Esophagus muscularis mucosa (tissue), 4 donors: ENCODE results near the gene CFH. TPM values are rescaled to one million over a fixed set of nuclear protein-coding genes. Genes with fewer than 3 reads are reported as not detected.

ENCODE experiments used
- DNase-seq: peaks from one replicate; pipeline ENCODE4 v3.0.0-alpha.2; 2017; ENCODE audit errors: extremely low spot score
- H3K27ac ChIP-seq, 4 donors: fragments of 200-600 bp; sonication (generic); replicated peaks in 1 of 4; 1 replicate in 3 of 4; 2 replicates in 1 of 4; pipeline ENCODE4 v1.5.1; 2016 to 2019; ENCODE audit warnings: mild to moderate bottlenecking in 1 of 4
- H3K27me3 ChIP-seq, 4 donors: fragments of 200-600 bp; sonication (generic); one replicate each; pipeline versions ENCODE4 v1.5.1 to v1.6.0; 2016 to 2019
- H3K36me3 ChIP-seq, 4 donors: fragments of 200-600 bp; sonication (generic); one replicate each; pipeline ENCODE4 v1.5.1; 2016 to 2019
- H3K4me1 ChIP-seq, 4 donors: fragments of 200-600 bp; sonication (generic); one replicate each; pipeline ENCODE4 v1.5.1; 2016 to 2019
- H3K4me3 ChIP-seq, 4 donors: fragments of 200-600 bp; sonication (generic); 1 replicate in 2 of 4; 2 replicates in 2 of 4; pipeline ENCODE4 v1.5.1; 2016 to 2019; ENCODE audit warnings: mild to moderate bottlenecking in 4 of 4, moderate library complexity in 1 of 4
- H3K9me3 ChIP-seq, 4 donors: fragments of 200-600 bp; sonication (generic); 1 replicate in 3 of 4; 2 replicates in 1 of 4; pipeline ENCODE4 v1.5.1; 2016 to 2019
- EP300 ChIP-seq: sonication (generic); formaldehyde crosslinking; IDR thresholded peaks from one replicate; pipeline ENCODE4 v1.6.1; 2017; ENCODE audit warnings: antibody characterized with exemption
- POLR2A ChIP-seq: fragments of 450-650 bp; IDR thresholded peaks from one replicate; pipeline ENCODE4 v1.6.1; 2017; ENCODE audit warnings: antibody characterized with exemption, moderate library complexity, mild to moderate bottlenecking, low read depth
- POLR2AphosphoS5 ChIP-seq, 2 donors: sonication (generic); formaldehyde crosslinking; IDR thresholded peaks; one replicate each; pipeline ENCODE4 v1.6.1; 2017; ENCODE audit warnings: antibody characterized with exemption in 2 of 2
- WGBS: methylation state at CpG from one replicate; pipeline ENCODE4 v1.1.5; 2018; 5-methylcytosine and 5-hydroxymethylcytosine counted together
- intact Hi-C: fragments of 100-400 bp; cut with DNase I; formaldehyde crosslinking; loops from one replicate; pipeline ENCODE4 v1.15.1; 2023
- total RNA-seq, 4 donors: library from RNA; depleted of rRNA; stranded (reverse); fragments of >200 nt; gene quantifications; one replicate each; pipeline versions ENCODE4 v1.1.0 to v1.2.1, GENCODE V29; 2016
- TF ChIP-seq, protein P1 (sequence below), 3 experiments: fragments of 200-600 bp in 2 of 3; fragments of 450-650 bp in 1 of 3; sonication (generic) in 2 of 3; IDR thresholded peaks; one replicate each; pipeline ENCODE4 v1.5.1; 2017 to 2019; ENCODE audit warnings: antibody characterized with exemption in 3 of 3, mild to moderate bottlenecking in 2 of 3, moderate library complexity in 1 of 3

The CFH gene
- total RNA-seq, 4 donors from 2014 or later, result 36.1 to 63.8 (median 53.1) TPM

DNA sequence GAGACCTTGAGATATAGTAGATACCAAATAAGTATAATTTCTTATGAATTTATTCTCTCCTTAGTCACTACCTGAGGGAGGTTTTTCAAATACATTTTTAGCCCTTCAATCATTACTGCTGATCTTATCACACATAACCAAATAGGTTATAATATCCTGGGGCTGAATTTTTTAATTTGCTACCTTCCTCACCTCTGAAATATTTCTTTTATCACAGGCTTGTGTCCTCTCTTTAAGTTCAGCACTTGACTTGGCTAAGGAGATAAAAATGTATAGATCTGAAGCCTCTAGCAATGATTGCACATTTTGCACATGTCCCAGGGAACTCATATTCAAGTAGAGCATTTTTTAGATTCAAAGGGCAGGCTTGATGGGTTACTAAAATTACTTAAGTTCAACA is 23.1 kb downstream of the CFH start:
- H3K27me3 ChIP-seq, result no peaks in the 10 kb centered on the region
- peaks cover 0 to 6% (median 3%) of the 10 kb centered on the region in 4 donors for H3K36me3 ChIP-seq
- H3K27ac ChIP-seq, result no peak overlapping the region
- H3K9me3 ChIP-seq, result no peaks in the 10 kb centered on the region
- H3K4me3 ChIP-seq, result no peak overlapping the region
- intact Hi-C loops, result no loop called here
- no peaks in the 10 kb centered on the region for H3K4me1 ChIP-seq
- no peak for DNase-seq
- no peak for TF ChIP-seq POLR2A
- no peak for TF ChIP-seq POLR2AphosphoS5 (IDR thresholded peaks at IDR 0.05)
- TF ChIP-seq, protein P1, sequence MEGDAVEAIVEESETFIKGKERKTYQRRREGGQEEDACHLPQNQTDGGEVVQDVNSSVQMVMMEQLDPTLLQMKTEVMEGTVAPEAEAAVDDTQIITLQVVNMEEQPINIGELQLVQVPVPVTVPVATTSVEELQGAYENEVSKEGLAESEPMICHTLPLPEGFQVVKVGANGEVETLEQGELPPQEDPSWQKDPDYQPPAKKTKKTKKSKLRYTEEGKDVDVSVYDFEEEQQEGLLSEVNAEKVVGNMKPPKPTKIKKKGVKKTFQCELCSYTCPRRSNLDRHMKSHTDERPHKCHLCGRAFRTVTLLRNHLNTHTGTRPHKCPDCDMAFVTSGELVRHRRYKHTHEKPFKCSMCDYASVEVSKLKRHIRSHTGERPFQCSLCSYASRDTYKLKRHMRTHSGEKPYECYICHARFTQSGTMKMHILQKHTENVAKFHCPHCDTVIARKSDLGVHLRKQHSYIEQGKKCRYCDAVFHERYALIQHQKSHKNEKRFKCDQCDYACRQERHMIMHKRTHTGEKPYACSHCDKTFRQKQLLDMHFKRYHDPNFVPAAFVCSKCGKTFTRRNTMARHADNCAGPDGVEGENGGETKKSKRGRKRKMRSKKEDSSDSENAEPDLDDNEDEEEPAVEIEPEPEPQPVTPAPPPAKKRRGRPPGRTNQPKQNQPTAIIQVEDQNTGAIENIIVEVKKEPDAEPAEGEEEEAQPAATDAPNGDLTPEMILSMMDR (IDR thresholded peaks at IDR 0.05), result no peak
- TF ChIP-seq EP300, result no peak

DNA sequence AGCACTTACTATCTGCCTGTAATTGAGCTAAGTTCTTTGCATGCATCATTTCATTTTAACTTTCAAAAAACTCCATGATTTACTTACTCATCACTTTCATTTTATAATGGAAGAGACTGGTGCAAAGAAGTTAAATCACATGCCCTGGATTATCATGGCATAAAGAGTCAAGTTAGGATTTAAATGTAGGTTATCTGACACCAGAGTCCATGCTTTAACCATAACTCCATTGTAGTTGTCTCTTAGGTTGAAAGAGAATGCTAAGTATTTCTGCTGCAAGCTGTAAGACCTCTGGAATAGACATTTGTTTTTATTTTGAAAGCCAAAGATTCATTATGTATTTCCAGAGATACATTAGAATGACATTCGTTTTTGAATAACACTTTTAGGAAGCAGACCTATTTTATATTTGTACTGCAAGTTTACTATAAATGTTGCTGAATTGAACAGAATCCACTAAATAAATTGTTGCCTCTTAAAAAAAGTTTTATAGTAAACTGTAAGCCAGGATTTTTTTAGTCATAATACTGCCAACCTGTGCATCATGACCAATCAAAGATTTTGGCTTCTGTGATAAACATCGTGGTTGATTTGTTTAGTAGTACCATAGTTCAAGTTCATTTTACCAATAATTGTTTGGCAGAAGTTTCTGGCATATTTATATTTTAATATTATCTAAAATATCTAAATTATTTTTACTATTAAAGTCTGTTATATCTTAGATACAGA is 26.1 kb downstream of the CFH start:
- TF ChIP-seq EP300, result no peak
- no peak for TF ChIP-seq POLR2A
- TF ChIP-seq, protein P1 (IDR thresholded peaks at IDR 0.05), result no peak
- no peak for TF ChIP-seq POLR2AphosphoS5 (IDR thresholded peaks at IDR 0.05)
- DNase-seq, result no peak
- Histone ChIP-seq H3K4me3 (no peak overlapping the region), H3K36me3 (peaks cover 0 to 6% (median 3%) of the 10 kb centered on the region in 4 donors), H3K4me1 (no peaks in the 10 kb centered on the region), H3K27ac (no peak overlapping the region), H3K27me3 (no peaks in the 10 kb centered on the region), H3K9me3 (no peaks in the 10 kb centered on the region)
- intact Hi-C loops, result no loop called here
- 71% methylated on average over 2 of the region's 2 CpGs for WGBS

DNA sequence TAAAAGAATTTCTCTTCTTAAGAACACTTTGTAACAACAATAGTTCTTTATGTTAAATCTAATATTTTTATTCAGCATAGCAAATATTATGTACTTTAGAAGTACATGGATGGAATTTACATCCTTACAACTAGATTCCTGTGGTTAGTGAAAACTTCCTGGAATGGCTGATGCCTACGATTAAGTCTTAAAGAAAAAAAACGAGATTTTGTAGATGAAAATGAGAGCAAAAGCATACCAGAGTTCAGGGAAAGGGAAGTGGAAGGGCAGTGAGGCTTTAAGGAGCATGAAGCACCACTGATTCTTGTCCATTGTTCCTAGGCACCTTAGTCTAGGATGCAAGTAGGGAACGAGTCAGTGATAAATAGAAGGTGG is 26.7 kb downstream of the CFH start:
- Histone ChIP-seq H3K4me1 (no peaks in the 10 kb centered on the region), H3K4me3 (no peak overlapping the region), H3K27me3 (no peaks in the 10 kb centered on the region), H3K36me3 (peaks cover 0 to 2% (median under 1%) of the 10 kb centered on the region in 4 donors), H3K9me3 (no peaks in the 10 kb centered on the region), H3K27ac (no peak overlapping the region)
- no peak for DNase-seq
- 66% methylated on average over 3 of the region's 3 CpGs for WGBS
- TF ChIP-seq POLR2AphosphoS5 (IDR thresholded peaks at IDR 0.05) (no peak), POLR2A (no peak), EP300 (no peak)
- TF ChIP-seq, protein P1 (IDR thresholded peaks at IDR 0.05), result no peak
- intact Hi-C loops, result no loop called here

DNA sequence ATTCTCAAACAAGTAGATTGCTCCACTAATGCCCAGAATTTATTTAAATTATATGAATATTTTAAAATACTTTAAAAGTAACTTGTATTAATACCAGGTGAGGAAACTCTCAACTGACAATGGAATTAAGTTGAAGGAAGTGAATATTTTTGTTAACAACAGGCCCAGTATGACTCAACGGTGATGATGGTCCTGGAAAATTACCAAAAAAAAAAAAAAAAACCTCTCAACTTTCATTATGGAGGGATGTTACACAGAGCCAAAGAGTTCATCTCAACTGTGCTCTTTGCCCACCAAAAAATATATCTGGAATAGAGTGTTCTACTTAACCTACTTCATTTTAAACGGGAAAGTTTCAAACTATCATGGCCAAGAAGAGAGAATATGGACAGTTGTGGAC is 28.3 kb downstream of the CFH start:
- WGBS, result 73% methylated on average over 2 of the region's 2 CpGs
- no peak overlapping the region for H3K27ac ChIP-seq
- DNase-seq, result no peak
- intact Hi-C loops, result no loop called here
- no peaks in the 10 kb centered on the region for H3K9me3 ChIP-seq
- H3K27me3 ChIP-seq, result no peaks in the 10 kb centered on the region
- TF ChIP-seq POLR2A, result no peak
- no peak for TF ChIP-seq EP300
- TF ChIP-seq, protein P1 (IDR thresholded peaks at IDR 0.05), result no peak
- TF ChIP-seq POLR2AphosphoS5 (IDR thresholded peaks at IDR 0.05), result no peak
- no peaks in the 10 kb centered on the region for H3K36me3 ChIP-seq
- no peaks in the 10 kb centered on the region for H3K4me1 ChIP-seq
- H3K4me3 ChIP-seq, result no peak overlapping the region

DNA sequence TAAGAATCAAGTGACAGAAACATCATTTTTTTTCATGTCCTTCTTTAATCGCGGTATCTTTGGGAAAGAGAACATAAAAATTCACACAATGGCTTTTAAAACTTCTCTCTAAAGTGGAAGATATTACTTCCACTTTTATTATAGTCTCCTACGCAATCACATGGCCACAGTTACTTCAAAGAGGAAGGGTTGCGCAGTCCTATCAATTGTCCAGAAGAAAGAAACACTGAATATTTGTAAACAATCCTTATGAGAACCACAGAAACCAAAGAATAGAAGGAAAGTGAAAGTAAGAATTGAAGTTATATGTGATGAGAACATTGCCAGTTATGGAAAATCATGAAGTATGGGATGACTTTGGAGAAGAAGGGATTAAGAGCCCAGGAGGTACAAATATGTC is 32.6 kb downstream of the CFH start:
- intact Hi-C loops, result no loop called here
- Histone ChIP-seq H3K9me3 (no peaks in the 10 kb centered on the region), H3K27ac (no peak overlapping the region), H3K36me3 (peaks cover 0 to 7% (median 0%) of the 10 kb centered on the region in 4 donors), H3K4me1 (no peaks in the 10 kb centered on the region), H3K4me3 (no peak overlapping the region), H3K27me3 (no peaks in the 10 kb centered on the region)
- no peak for TF ChIP-seq EP300
- no peak for TF ChIP-seq POLR2AphosphoS5 (IDR thresholded peaks at IDR 0.05)
- no peak for TF ChIP-seq POLR2A
- TF ChIP-seq, protein P1 (IDR thresholded peaks at IDR 0.05), result no peak
- no peak for DNase-seq
- WGBS, result 85% methylated on average over 4 of the region's 4 CpGs
